ENCODE results near the gene LMAN1L. TPM values are rescaled to one million over a fixed set of nuclear protein-coding genes. Genes with fewer than 3 reads are reported as not detected.
A peak's percentile ranks its signal among the peaks of the same experiment; 100 is the strongest.

The LMAN1L gene
- total and polyA plus RNA-seq, 4 donors: 0.08 TPM; not detected in 3

DNA sequence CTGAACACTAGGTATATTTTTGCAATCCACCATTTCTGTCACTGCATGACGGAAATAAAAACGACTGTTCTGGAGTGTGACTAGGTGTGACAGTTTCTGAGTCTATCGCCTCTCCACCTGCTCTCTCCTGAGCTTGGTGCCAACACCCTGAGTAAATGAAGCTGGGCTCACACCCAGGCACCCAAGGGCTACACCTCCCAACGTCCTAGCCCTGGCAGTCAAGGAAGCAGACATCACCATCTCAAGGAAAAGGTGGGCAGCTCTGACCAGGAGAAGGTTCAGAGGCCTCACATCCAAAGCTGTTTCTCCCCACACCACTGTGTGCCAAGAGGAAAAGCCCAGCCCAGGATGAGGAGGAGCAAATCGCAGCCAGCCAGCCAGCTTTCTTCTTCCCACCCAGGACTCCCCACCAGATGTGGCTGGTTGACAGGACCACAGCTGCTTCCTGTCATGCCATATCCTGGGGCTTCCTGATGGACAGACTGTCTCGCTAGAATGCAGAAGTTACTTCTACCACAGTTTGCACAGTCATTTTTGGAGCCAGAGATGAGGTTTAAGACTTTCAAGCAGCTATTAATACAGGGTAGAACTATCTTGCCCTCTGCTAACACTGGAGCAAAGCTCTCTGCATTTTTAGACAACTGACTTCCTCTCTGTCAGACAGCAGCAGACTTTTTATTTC, 57.2 kb downstream of the LMAN1L start (continued):
- TF ChIP-seq GABPA (IDR thresholded peaks at IDR 0.05 in 1 of 2, conservative IDR thresholded peaks at IDR 0.05 in 1 of 2) (no peak), FOXA2 (IDR thresholded peaks at IDR 0.05) (no peak)
- TF ChIP-seq, protein P1, sequence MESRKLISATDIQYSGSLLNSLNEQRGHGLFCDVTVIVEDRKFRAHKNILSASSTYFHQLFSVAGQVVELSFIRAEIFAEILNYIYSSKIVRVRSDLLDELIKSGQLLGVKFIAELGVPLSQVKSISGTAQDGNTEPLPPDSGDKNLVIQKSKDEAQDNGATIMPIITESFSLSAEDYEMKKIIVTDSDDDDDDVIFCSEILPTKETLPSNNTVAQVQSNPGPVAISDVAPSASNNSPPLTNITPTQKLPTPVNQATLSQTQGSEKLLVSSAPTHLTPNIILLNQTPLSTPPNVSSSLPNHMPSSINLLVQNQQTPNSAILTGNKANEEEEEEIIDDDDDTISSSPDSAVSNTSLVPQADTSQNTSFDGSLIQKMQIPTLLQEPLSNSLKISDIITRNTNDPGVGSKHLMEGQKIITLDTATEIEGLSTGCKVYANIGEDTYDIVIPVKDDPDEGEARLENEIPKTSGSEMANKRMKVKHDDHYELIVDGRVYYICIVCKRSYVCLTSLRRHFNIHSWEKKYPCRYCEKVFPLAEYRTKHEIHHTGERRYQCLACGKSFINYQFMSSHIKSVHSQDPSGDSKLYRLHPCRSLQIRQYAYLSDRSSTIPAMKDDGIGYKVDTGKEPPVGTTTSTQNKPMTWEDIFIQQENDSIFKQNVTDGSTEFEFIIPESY (IDR thresholded peaks at IDR 0.05): no peak

DNA sequence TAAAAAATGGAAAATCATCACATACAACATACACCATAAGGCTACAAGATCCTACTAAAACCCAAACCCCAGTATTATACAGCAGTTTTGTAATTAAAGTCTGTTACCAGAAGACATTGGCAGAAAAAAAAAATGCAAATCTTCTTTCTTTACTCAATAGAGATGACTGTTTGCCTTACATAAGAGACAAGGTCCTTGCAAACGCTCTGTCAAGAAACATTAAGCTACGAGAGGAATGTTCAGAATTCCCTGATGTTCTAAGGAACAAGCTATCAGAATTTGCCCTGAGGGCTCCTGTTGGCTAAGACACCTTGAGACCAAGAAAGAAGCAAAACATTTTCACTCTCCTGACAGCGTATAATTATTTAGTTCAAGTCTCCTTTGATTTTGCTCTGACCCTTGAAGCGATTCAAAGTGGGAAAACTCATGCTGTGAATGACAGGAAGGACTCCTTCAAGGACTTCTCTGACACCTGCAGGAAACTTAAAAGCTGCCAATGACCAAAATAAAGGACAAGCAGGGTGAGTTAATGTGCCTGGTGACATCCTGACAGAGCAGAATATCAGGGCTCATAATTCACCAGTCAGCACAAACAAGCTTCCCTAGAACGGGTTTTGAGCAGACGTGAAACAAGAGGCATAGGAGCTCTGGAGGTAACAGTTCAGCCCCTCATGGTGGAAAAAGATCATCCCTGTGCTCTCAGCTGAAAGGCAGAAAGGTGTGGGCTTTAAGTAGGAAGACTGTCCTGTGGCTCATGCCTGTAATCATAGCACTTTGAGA, 58.0 kb downstream of the LMAN1L start:
- Histone ChIP-seq H3K27ac (ENCODE audit: low read depth in 1 of 2, low read length in 2 of 2) (peak overlapping the region in 1 of 2 donors; percentile 17), H3K27me3 (ENCODE audit: control insufficient read depth in 4 of 4, insufficient read depth in 4 of 4, low read length in 3 of 4) (no peaks in the 10 kb centered on the region), H3K4me1 (ENCODE audit: control insufficient read depth in 4 of 4, insufficient read depth in 4 of 4, low read length in 3 of 4) (peaks cover 24 to 63% (median 45%) of the 10 kb centered on the region in 4 donors), H3K9ac (ENCODE audit: low read depth in 1 of 2, low read length in 2 of 2) (no peak overlapping the region), H3K36me3 (ENCODE audit: control insufficient read depth in 4 of 4, insufficient read depth in 3 of 4, low read depth in 1 of 4, low read length in 3 of 4) (no peaks in the 10 kb centered on the region), H3K4me3 (ENCODE audit: low read depth in 1 of 3, low read length in 3 of 3) (no peak overlapping the region), H3K9me3 (ENCODE audit: control insufficient read depth in 4 of 4, low read length in 3 of 4) (no peaks in the 10 kb centered on the region)
- WGBS: 55% methylated on average over 6 of the region's 6 CpGs
- TF ChIP-seq SP1 (IDR thresholded peaks at IDR 0.05) (no peak), EGR1 (IDR thresholded peaks at IDR 0.05; ENCODE audit: low read depth in 2 of 2) (no peak), YY1 (IDR thresholded peaks at IDR 0.05) (no peak), FOXA2 (IDR thresholded peaks at IDR 0.05) (no peak), JUND (IDR thresholded peaks at IDR 0.05) (no peak), HNF4A (conservative IDR thresholded peaks at IDR 0.05) (no peak), HNF4G (IDR thresholded peaks at IDR 0.05) (no peak), FOXA1 (IDR thresholded peaks at IDR 0.05) (no peak), RAD21 (IDR thresholded peaks at IDR 0.05) (no peak), NR2F2 (IDR thresholded peaks at IDR 0.05) (no peak)
- TF ChIP-seq, protein P2, sequence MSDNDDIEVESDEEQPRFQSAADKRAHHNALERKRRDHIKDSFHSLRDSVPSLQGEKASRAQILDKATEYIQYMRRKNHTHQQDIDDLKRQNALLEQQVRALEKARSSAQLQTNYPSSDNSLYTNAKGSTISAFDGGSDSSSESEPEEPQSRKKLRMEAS (IDR thresholded peaks at IDR 0.05): no peak
- TF ChIP-seq, protein P3, sequence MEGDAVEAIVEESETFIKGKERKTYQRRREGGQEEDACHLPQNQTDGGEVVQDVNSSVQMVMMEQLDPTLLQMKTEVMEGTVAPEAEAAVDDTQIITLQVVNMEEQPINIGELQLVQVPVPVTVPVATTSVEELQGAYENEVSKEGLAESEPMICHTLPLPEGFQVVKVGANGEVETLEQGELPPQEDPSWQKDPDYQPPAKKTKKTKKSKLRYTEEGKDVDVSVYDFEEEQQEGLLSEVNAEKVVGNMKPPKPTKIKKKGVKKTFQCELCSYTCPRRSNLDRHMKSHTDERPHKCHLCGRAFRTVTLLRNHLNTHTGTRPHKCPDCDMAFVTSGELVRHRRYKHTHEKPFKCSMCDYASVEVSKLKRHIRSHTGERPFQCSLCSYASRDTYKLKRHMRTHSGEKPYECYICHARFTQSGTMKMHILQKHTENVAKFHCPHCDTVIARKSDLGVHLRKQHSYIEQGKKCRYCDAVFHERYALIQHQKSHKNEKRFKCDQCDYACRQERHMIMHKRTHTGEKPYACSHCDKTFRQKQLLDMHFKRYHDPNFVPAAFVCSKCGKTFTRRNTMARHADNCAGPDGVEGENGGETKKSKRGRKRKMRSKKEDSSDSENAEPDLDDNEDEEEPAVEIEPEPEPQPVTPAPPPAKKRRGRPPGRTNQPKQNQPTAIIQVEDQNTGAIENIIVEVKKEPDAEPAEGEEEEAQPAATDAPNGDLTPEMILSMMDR (IDR thresholded peaks at IDR 0.05; ENCODE audit: low read depth, low read length, missing input control): no peak
- TF ChIP-seq, protein P1 (IDR thresholded peaks at IDR 0.05): no peak
- DNase-seq (ENCODE audit: low spot score): no peak
